KBM-7 (cell line): ENCODE results near the gene ABCA10.

Experiments used
- DNase-seq: peaks from one replicate; pipeline ENCODE4 v3.0.0-alpha.2; 2015
- in situ Hi-C: fragments of 300-500 bp; cut with MboI; formaldehyde crosslinking; loops from 2 replicates; pipeline ENCODE4 v1.14.3; 2020; ENCODE audit warnings: low sequenced_read_pairs, low pct_unique_long_range_greater_than_20kb, mixed read lengths

The ABCA10 gene

DNA sequence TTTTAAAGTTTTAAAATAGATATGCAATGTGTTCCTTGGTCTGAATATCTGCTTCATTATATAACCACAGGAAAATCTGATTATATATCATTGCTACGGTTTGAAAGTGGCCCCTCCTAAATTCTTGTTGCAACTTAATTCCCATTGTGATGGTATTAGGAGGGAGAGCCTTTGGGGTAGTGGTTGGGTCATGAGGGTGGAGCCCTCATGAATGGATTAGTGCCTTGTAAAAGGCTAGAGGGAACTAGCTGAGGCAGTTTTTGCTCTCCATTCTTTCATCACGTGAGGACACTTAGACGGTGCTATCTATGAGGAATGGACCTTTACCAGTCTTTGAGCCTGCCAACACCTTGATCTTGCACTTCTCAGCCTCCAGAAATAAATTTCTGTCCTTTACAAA, 94.5 kb downstream of the ABCA10 start:
- in situ Hi-C loops: no loop called here
- DNase-seq: no peak

DNA sequence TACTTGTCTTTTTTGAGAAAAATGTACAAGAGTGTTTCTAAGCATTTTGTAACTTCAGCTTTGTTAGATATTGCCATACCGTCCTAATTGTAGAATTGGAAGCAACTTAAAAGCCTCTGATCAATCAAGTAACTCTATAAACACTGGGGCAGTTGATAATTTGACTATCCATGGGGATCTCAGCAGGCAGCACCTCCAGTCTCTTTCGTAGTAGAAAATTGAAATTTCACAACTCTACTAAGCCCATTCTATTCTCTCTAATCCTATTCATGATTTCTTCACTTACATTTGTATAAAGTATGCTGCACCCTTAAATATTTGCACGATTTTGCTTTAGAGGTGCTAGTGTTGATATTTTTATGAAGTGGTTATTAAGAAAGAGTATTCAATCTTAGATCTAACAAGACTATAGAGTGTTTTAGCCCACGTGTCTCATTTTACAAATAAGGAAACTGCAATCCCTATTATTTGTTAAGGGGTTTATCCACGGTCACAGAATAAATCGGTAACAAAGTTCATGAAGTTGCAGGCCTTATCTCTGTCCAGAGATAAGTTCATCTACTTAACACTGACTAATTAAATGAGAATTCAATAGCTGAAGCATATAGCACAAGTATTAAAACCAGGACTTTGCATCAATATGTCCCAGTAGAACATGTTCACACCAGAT, 97.9 kb downstream of the ABCA10 start:
- in situ Hi-C loops: no loop called here
- DNase-seq: no peak

- in situ Hi-C loops: no loop called here
- DNase-seq: no peak
Observed at GRCh38 chr17:69123626-69124025, 105.0 kb downstream of the ABCA10 start.

DNA sequence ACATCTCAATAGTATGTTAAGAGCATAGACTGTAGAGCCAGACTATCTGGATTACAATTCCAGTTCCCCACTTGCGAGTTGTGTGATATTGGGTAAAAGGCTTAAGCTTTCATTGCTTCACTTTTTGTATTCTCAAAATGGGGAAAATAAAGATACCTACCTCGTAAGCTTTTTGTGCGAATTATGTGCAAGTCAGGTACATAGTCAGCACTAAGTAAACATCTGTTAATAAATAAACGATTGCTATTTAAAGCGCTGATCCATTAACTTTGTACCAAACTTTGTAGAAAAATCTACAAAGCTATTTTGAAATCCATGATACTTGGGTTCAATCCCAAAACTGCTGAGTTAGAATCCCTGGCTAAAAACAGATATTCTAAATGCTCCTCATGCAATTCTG, 106.6 kb downstream of the ABCA10 start:
- in situ Hi-C loops: no loop called here

DNA sequence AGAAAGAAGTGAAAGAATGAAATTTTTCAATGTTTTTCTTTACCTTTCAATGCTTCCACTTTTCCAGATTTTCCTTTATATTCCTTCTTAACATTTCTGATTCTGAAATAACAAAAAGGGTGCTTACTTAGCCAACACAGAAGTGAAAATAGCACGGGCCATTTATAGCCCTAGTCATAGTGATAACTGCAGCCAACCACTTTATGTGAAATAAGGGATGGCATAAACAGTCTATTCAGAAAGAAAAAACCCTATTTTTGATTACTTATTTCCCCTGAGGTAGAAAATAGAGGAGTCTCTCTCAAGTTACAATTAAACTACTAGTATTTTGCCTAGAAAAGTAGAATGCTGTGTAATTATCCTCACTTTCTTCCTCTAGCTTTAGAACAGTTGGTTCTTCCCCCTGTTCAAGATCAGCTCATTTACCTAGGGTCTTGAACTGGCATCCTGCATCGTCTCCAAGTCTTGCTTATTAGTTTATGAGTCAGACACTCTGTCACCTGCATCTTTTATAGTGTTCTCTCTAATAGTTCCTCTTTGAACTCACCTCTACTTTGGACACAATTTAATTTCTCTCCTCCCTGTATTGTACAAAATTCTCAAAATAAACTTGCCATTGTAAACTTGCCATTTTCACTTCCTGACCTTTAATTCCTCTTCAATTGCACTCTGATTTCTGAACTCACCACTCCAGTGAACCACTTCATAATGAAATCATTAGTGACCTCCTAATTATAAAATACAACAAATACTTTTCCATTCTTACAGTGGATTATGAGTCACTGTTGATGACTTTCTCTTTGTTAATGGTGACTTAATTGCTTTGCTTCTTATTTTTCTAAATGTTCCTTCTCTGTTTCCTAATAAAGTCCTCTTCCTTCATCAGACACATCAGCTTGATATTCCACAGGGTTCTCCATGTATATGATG, 110.5 kb downstream of the ABCA10 start:
- in situ Hi-C loops: no loop called here
- no peak for DNase-seq

More for the DNA sequence above, 106.6 kb downstream of the ABCA10 start:
- no peak for DNase-seq

- DNase-seq: no peak
- in situ Hi-C loops: no loop called here
Observed at GRCh38 chr17:69111794-69112193, 116.8 kb downstream of the ABCA10 start.

GRCh38 chr17:69105907-69106730, 122.5 kb downstream of the ABCA10 start:
- no peak for DNase-seq
- in situ Hi-C loops: no loop called here

GRCh38 chr17:69103557-69104233, 124.9 kb downstream of the ABCA10 start:
- DNase-seq: no peak
- in situ Hi-C loops: no loop called here

DNA sequence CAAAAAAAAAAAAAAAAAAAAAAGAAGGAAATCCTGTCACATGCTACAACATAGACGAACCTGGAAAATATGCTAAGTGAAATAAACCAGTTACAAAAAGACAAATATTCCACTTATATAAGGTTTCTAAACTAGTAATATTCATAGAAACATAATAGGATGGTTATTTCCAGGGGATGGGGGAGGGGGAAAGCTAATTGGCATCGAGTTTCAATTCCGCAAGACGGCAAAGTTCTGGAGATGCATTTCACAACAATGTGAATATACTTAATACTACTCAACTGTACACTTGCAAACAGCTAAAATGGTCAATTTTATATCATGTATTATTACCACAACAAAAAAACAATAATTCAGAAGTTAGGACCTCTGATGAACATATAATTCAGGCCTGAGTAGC, 130.0 kb downstream of the ABCA10 start:
- DNase-seq: no peak
- in situ Hi-C loops: no loop called here
